GM18499 (cell line): ENCODE results near the gene TLCD4.
A peak's percentile ranks its signal among the peaks of the same experiment; 100 is the strongest.
"Not testable (repeated sequence)": the region's sequence is repeated elsewhere in the genome, so short reads cannot be mapped to it uniquely, and the experiment has no call there.

Experiments used
- ATAC-seq: cut with Tn5 transposase; IDR thresholded peaks from one replicate; pipeline ENCODE4 v1.9.1; 2021; ENCODE audit warnings: moderate number of reproducible peaks; ENCODE audit not compliant: insufficient read depth, unreplicated experiment

The TLCD4 gene

DNA sequence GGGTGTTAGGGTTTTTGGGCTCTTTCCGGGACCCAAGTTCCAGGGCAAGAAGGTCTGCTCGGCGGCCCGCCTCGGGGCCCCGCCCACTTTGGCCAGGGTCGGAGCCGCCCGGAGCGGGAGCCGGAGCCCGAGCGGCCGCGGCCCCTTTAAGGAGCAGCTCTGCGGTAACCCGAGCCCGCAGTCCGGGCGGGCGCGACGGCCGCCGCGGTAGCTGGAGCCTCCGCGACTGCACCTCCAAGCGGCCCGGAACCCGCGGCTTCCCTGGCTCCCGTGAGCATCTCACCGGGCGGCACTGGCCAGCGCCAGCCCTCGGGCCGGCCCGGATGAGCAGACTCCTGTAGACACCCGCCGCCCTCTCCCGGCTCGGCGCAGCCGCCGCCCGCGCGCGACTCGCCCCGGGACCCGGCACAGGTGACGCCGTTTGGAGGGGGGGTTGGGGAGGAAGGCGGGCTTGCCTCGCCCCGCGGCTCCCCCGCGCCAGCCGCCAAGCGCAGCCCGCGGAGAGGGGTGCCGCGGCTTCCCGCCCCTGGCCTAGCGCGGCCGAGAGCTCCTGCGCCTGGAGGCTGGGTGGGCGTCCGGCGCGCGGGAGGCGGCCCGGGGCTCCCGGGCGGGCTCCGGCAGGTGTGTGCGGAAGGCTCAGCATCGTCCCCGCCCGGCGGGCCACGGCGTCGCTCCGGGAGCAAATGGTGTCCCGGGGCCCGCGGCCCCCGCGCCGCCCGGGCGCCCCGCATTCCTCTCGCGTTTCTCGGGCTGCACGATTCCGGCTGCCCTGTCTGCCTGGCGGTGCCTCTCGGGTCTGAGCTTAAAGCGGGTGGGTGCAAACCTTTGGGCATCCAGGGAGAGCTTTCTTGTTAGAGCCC, at the start of gene TLCD4:
TSS of gene TLCD4 (plus strand) at position 149 of the 860 bp plus-strand sequence. CDS start 26,547 bp downstream, outside the sequence.
- peak; percentile 27 for ATAC-seq

- ATAC-seq, result no peak
Observed at GRCh38 chr1:95067568-95067967, 49.6 kb upstream of the TLCD4 start.

GRCh38 chr1:95068956-95069709, 48.0 kb upstream of the TLCD4 start:
- ATAC-seq, result no peak

- no peak for ATAC-seq
Observed at GRCh38 chr1:95069710-95070093, 47.5 kb upstream of the TLCD4 start.

DNA sequence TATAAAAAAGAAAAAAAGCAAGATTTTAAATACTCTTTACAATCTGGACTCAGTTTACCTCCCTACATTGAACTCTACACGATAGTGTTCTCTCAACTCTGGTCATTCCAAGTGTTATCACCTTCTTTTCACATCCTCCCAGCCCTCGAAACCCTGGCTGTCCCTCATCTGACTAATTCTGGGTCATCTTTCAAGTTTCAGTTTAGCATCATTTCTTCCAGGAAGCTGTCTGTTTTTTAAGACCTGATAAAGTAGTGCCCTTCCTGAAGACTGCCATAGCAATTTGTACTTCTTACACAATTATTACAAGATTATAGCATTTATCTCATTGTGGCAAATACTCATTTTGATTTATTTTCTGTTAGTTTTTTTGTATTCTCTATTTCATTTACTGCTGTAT, 45.6 kb upstream of the TLCD4 start:
- ATAC-seq, result no peak

- ATAC-seq, result no peak
Observed at GRCh38 chr1:95072117-95072516, 45.0 kb upstream of the TLCD4 start.

DNA sequence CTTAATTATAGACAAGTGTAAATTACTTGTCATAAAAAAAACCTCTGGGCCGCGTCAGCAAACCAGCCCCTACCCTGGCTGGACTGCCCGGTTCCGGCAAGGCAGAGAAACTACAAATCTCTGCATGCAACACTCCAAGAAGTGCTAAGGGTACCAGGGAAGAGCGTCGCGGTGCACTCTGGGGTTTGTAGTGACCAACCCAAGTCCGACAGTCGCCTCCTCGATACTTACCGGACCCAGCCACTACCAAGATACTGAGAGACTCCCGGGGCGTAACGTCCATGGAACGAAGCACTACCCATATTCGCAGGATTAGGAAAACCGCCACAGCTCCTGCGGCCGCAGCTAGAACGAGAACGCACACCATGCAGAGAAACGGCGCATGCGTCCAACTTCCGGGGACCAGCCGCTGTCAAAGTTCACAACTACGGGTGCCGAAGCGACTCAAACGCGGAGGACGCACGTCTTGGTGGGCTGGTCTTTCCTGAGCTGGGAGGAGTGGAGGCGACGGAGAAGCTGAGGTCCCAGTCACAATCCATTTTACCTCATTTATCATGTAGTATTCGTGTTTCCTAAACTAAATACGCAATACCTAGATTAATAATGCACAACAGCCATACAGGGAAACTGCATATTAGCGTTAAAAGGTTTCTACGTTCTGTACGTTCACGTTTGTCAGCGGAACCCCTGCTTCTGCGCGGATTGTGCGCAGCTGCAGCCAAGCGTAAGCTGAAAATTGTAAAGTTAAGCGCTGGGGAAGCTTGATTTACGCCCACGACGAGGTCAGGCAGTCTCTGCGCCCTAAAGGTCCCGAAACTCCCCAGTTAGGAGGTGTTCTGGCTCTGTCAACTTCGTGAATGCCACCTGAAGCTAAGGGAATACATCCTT, 44.4 kb upstream of the TLCD4 start, which contains the start of gene ALG14:
TSS of gene ALG14 (minus strand) at position 420 of the 888 bp plus-strand sequence. CDS start at position 367, 53 bp downstream.
- ATAC-seq, result peak; percentile 95

GRCh38 chr1:95073446-95073845, 43.7 kb upstream of the TLCD4 start:
- no peak for ATAC-seq

- ATAC-seq, result no peak
Observed at GRCh38 chr1:95076034-95076433, 41.1 kb upstream of the TLCD4 start.

DNA sequence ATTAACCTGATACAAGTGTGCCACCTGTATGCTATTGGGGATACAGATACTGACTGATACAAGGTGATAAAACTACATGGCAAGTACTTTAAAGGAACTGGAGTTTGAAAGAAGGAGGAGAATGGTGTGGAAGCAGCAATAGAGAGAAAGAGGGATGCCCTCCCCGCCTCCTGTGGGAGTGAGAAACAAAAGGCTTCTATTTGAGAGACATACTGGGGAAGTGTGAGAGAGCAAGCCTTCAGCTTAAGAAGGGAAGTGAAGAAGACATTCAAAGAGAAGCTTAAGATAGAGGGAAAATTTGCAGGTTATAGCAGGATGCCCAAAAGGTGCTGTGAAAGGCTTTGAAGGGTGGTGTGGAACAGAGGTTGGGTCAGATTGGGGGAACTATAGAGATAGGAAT, 36.7 kb upstream of the TLCD4 start:
- no peak for ATAC-seq

DNA sequence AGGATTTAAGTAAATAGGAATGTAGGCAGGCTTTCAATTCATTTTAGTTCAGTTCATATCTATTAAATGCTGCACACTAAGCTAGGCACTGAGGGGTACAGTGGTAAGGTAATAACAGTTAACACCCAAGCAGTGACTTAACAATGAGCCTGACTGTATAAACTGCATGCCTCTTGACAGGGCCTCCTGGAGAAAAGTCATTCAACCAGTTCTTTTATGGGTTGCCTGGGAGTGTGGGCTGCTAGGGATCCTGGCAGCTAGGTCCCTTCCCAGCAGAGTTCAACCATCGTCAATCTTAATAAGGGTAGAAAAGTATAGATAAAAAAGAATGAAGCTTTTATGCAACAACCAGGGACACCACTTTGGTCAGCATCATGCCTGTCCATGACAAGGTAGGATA, 36.3 kb upstream of the TLCD4 start:
- no peak for ATAC-seq

GRCh38 chr1:95084317-95085176, 32.6 kb upstream of the TLCD4 start:
- peak; percentile 50 for ATAC-seq

- ATAC-seq, result no peak
Observed at GRCh38 chr1:95085376-95085775, 31.8 kb upstream of the TLCD4 start.

DNA sequence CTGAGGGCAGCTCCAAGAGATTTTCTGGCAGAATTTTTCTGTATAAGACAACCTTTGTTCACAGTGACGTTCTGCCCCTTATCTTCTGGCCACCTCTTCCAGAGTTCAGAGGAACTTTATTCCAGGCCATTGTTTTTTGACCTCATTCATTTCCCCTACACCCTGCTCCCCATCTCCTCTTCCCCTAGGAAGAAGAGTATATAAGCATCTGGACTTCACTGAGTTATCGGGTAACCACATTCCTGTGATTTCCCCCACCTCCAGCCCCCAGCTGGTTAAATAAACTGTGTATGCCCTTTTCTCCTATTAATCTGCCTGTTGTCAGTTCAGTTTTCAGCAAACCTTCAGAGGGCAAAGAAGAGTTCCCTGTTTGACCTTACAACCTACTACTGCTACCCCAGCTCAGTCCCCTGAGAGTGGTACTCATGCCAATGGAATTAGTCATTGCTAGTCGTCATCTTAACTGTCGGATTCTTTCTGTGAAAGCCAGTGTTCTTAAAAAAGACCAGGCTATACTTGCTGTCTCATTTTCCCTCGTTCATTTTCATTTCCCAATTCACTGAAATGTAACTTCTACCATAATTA, 30.1 kb upstream of the TLCD4 start:
- peak; percentile 65 for ATAC-seq

- no peak for ATAC-seq
Observed at GRCh38 chr1:95088303-95088702, 28.9 kb upstream of the TLCD4 start.

GRCh38 chr1:95089650-95090287, 27.4 kb upstream of the TLCD4 start:
- ATAC-seq, result no peak

- ATAC-seq, result not testable (repeated sequence)
Observed at GRCh38 chr1:95091290-95091689, 25.9 kb upstream of the TLCD4 start.

- ATAC-seq, result not testable (repeated sequence)
Observed at GRCh38 chr1:95092891-95093290, 24.3 kb upstream of the TLCD4 start.

GRCh38 chr1:95093296-95093695, 23.9 kb upstream of the TLCD4 start:
- no peak for ATAC-seq
